BLaER1 (cell line): Measurements from ENCODE around the gene PGAM2.
"Not testable (repeated sequence)": the region's sequence is repeated elsewhere in the genome, so short reads cannot be mapped to it uniquely, and the experiment has no call there.

Experiments used
- H3K27ac ChIP-seq: shearing (Covaris generic); formaldehyde crosslinking; 2 replicates; pipeline ENCODE4 v1.8.1; 2022
- H3K27me3 ChIP-seq: shearing (Covaris generic); formaldehyde crosslinking; 2 replicates; pipeline ENCODE4 v1.8.1; 2022
- H3K36me3 ChIP-seq: shearing (Covaris generic); formaldehyde crosslinking; 2 replicates; pipeline ENCODE4 v1.8.1; 2022
- H3K4me1 ChIP-seq: shearing (Covaris generic); formaldehyde crosslinking; 2 replicates; pipeline ENCODE4 v1.8.1; 2022
- H3K4me2 ChIP-seq: shearing (Covaris generic); formaldehyde crosslinking; 2 replicates; pipeline ENCODE4 v1.8.1; 2022
- H3K4me3 ChIP-seq: shearing (Covaris generic); formaldehyde crosslinking; 2 replicates; pipeline ENCODE4 v1.8.1; 2022
- H3K9ac ChIP-seq: shearing (Covaris generic); formaldehyde crosslinking; 2 replicates; pipeline ENCODE4 v1.8.1; 2022
- H3K9me3 ChIP-seq: shearing (Covaris generic); formaldehyde crosslinking; 2 replicates; pipeline ENCODE4 v1.8.1; 2022
- H4K20me1 ChIP-seq: shearing (Covaris generic); formaldehyde crosslinking; 2 replicates; pipeline ENCODE4 v1.8.1; 2022
- Cebpa-rat ChIP-seq: shearing (Covaris generic); IDR thresholded peaks from 2 replicates; pipeline ENCODE4 v1.8.1; 2022

The PGAM2 gene

DNA sequence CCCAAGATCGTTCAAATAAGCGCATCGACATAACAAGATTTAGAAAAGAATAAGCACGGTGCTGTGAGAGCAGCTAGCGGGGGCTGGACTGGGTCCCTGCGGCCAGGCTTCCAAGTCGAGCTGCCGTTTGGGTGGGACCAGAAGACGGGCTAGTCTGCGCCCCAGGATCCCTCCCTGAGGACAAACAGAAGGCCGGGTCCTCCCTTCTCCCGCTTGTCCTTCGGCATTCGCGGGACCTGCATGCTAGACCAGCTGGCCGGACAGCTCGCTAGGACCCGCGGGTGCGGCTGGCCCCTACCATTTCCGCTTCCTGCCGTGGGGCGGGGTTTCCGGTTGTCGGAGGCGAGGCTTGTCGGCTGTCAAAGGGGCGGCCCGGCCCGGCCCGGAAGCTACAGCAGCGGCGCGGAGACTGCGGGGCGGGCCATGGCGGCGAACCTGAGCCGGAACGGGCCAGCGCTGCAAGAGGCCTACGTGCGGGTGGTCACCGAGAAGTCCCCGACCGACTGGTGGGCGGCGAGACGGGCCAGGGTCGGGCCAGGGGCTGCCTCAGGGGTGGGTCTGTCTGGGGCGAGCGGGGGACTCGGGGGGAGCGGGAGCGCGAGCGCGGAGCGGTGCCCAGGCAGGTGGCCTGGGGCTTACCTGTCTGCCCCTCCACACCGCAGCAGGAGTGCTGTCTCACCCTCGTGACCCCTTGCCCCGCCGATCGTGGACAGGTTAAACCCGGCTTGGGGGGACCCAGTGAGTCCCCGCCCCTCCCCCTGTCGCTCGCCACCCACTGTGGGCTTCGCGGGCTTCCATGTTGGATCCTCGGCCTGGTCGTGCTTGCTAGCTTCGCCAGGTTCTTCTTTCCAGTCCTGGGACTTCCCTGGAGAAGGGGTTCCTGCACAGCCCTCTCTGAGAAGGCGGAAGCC, 20.8 kb downstream of the PGAM2 start, which contains the start of gene DBNL:
Gene DBNL (plus strand): TSS at position 388 of the 911 bp plus-strand sequence. CDS start 36 bp downstream, at position 424.
- Histone ChIP-seq H3K27ac (peak within 1 kb of the TSS; percentile 89), H3K27me3 (no peaks in the 10 kb centered on the region), H3K4me1 (peaks cover 49% of the 10 kb centered on the region), H3K4me2 (peak within 1 kb of the TSS; percentile 97), H3K36me3 (peaks cover 24% of the 10 kb centered on the region), H3K9me3 (no peaks in the 10 kb centered on the region), H3K4me3 (peak within 1 kb of the TSS; percentile 97), H3K9ac (peak within 1 kb of the TSS; percentile 90), H4K20me1 (peaks cover 42% of the 10 kb centered on the region)
- no peak for TF ChIP-seq Cebpa-rat

DNA sequence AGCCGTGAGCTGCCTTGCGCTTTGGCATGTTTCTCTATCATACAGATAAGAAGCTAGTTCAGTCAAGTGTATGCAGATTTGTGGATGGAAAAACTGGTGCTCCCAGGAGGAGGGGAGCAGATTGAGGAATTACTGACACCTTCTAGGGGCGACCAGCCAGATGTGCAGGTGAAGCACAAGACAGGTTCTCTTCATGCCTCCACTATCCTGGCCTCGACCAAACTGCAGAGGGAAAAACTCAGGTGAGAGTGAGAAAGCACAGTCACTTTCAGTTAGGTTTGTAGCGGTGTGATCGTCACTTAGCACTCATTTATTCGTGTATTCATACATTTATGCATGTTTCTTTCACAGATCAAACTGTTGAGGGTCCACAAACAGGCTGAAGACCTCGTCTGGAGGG, 21.5 kb downstream of the PGAM2 start:
- Histone ChIP-seq H3K27ac (peak overlapping the region; percentile 89), H3K27me3 (no peaks in the 10 kb centered on the region), H3K9ac (peak overlapping the region; percentile 90), H3K9me3 (no peaks in the 10 kb centered on the region), H3K4me3 (peak overlapping the region; percentile 97), H3K4me1 (peaks cover 45% of the 10 kb centered on the region), H3K4me2 (peak overlapping the region; percentile 97), H3K36me3 (peaks cover 18% of the 10 kb centered on the region), H4K20me1 (peaks cover 35% of the 10 kb centered on the region)
- no peak for TF ChIP-seq Cebpa-rat

DNA sequence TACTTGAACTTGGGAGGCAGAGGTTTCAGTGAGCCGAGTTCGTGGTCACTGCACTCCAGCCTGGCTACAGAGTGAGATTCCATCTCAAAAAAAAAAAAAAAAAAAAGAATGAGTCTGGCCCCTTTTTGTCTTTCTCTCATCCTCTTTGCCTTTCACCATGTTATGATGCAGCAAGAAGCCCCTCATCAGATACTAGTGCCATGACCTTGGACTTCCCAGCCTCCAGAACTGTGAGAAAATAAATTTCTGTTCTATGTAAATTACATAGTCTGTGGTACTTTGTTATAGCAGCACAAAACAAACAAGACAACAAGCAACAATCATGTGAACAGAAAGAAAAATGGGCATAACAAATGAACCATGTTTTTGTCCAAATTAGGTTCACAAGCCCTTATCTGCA, 23.1 kb downstream of the PGAM2 start:
- H3K9ac ChIP-seq: no peak overlapping the region
- H3K4me2 ChIP-seq: no peak overlapping the region
- no peaks in the 10 kb centered on the region for H3K9me3 ChIP-seq
- no peak for TF ChIP-seq Cebpa-rat
- no peak overlapping the region for H3K4me3 ChIP-seq
- peaks cover 18% of the 10 kb centered on the region for H4K20me1 ChIP-seq
- H3K27ac ChIP-seq: no peak overlapping the region
- H3K4me1 ChIP-seq: peaks cover 29% of the 10 kb centered on the region
- 0 out of 2 replicates have a peak, but pooled peaks cover under 1% of the 10 kb centered on the region for H3K36me3 ChIP-seq
- H3K27me3 ChIP-seq: no peaks in the 10 kb centered on the region

DNA sequence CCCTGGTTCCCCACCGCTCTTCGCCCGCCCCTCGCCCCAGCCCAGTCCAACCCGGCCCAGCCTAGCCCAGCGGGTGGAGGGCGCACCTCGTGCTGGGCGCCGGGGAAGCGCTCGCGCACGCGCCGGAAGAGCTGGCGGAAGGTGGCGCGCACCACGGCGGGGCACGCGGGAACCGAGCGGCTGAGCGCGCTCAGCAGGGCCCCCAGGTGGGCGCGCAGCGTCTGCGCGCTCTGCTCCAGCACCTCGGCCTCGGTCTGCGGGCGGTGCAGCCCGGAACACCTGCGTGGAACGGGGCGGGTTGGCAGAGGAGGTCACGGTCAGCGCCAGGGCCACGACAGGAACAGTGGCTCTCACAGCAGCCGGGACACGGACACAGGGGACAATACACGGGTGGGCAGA, 24.9 kb downstream of the PGAM2 start:
- Histone ChIP-seq H3K4me3 (peak overlapping the region; percentile 59), H3K4me2 (peak overlapping the region; percentile 77), H3K9ac (peak overlapping the region; percentile 63; the same call in 1 of the 2 replicates), H3K4me1 (peaks cover 12% of the 10 kb centered on the region), H3K27ac (peak overlapping the region; percentile 69)
- H3K9me3 ChIP-seq, H3K36me3 ChIP-seq, H3K27me3 ChIP-seq, H4K20me1 ChIP-seq: not testable (repeated sequence)

DNA sequence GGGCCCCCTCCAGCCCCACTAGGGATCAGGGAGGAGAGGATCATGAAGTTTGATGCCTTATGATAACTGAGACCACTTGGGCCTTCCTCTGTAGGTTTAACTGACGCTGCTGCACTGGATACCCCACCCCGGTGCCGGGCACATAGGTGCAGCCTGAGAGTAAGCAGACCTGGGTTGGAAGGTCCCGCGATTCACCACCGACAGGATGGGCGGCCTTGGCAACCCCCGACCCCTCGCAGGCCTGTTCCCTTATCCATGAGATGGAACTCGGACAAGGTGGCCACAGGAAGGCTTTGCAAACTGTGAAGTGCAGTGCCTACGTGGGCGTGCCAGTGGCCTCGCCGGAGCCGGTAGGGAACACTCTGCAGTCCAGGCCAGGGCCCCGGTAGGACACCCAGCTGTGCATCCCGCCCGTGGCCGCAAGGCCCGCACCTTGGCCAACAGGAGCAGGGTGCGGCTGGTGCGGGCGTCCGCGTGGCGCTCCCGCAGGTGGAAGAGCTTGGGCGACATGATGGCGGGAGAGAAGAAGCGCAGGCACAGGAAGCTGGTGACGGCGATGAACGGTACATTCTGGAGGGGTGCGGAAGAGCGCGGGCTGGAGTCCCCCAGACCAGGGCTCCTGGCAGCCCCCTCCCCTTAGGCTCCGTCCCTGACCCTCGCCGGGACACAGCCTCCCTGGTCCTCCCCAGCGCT, 25.4 kb downstream of the PGAM2 start:
- not testable (repeated sequence) for H3K9ac ChIP-seq
- Histone ChIP-seq H3K27ac (peak overlapping the region; percentile 69), H3K4me2 (peak overlapping the region; percentile 77)

DNA sequence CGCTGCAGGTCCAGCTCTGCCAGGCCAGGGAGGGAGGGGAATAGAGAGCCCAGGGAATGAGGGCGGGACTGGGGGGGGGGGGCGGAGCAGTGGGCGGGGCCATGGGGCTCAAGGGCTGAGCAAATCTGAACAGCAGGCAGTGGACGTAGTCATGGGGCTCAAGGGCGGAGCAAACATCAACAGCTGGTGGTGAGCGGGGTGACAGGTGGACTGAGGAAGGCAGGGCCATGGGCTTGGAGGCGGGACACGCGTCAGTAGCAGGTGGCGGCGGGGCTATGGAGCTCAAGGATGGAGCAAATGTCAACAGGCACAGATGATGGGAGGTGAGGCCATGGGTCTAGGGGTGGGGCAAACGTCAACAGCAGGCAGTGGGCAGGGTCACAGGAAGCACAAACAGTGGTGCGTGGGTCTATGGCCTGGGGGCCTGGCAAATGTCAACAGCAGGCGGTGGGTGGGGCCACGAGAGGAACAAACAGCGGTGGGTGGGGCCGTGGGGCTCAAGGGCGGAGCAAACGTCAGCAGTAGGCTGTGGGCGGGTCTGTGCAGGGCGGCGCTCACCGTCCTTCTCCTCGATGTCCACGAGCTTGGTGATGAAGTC, 26.3 kb downstream of the PGAM2 start:
- peak overlapping the region; percentile 32; the same call in 1 of the 2 replicates for H3K4me2 ChIP-seq
- not testable (repeated sequence) for H3K27me3 ChIP-seq, H3K9ac ChIP-seq, H3K4me1 ChIP-seq, H4K20me1 ChIP-seq, H3K4me3 ChIP-seq, H3K9me3 ChIP-seq, H3K36me3 ChIP-seq, H3K27ac ChIP-seq

More for the DNA sequence above, 25.4 kb downstream of the PGAM2 start:
- H3K4me1 ChIP-seq, H3K27me3 ChIP-seq, H3K36me3 ChIP-seq, H3K9me3 ChIP-seq, H4K20me1 ChIP-seq: not testable (repeated sequence)
- peak overlapping the region; percentile 59 for H3K4me3 ChIP-seq

DNA sequence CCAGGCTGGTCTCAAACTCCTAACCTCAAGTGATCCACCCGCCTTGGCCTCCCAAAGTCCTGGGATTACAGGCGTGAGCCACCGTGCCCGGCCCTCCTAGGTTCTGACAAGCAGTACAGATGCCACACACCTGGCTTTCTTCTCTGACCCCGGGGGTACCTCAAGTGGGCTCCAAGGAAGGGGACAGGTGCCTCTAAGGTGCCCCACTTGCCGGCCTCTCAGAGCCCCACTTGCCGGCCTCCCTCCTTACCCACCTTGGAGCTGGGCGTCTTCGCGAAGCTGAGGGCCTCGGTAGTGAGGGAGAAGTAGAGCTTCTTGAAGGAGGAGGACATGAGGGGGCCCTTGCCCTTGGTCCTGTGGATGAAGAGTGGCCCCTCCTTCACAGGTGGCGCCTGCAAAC, 26.8 kb downstream of the PGAM2 start:
- not testable (repeated sequence) for H4K20me1 ChIP-seq, H3K27me3 ChIP-seq

DNA sequence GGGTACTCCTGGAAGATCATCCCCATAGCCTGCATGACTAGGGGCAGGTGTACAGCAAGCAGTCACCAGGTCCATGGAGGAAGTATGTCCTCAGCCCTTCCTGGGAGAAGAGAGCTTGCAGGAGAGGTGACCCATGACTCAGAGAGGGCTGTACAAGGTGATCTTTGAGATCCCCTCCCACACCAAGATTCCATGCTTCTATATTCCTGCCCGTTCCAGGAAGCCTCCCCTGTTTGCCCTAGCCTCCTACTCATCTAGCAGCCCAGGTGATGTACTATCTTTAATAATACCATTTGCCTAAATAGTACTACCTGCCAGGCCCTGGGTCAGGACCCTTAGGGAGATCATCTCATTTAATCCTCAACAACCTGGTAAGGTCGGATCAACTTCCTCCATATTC, 27.4 kb downstream of the PGAM2 start:
- not testable (repeated sequence) for H3K9me3 ChIP-seq, H3K4me2 ChIP-seq, H3K9ac ChIP-seq, H4K20me1 ChIP-seq, H3K4me1 ChIP-seq, H3K4me3 ChIP-seq, H3K27me3 ChIP-seq, H3K27ac ChIP-seq, H3K36me3 ChIP-seq

More for the DNA sequence above, 26.8 kb downstream of the PGAM2 start:
- H3K9ac ChIP-seq, H3K4me3 ChIP-seq, H3K4me1 ChIP-seq, H3K27ac ChIP-seq, H3K9me3 ChIP-seq, H3K4me2 ChIP-seq, H3K36me3 ChIP-seq: not testable (repeated sequence)

DNA sequence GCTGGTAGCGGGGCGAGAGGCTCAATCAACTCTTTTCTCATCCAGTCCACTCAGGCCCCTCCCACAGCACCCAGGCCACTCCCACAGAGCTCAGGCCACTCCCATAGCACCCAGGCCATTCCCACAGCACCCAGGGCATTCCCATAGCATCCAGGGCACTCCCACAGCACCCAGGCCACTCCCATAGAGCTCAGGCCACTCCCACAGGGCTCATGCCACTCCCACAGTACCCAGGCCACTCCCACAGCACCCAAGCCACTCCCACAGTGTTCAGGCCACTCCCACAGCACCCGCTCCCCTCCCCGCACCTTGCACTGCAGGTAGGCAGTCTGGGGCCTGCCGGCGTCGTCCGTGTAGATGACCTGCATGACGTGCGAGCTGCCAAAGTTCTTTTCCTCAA, 29.0 kb downstream of the PGAM2 start:
- H4K20me1 ChIP-seq, H3K36me3 ChIP-seq, H3K4me3 ChIP-seq, H3K9ac ChIP-seq, H3K27ac ChIP-seq, H3K4me1 ChIP-seq, H3K4me2 ChIP-seq, H3K27me3 ChIP-seq, H3K9me3 ChIP-seq: not testable (repeated sequence)

DNA sequence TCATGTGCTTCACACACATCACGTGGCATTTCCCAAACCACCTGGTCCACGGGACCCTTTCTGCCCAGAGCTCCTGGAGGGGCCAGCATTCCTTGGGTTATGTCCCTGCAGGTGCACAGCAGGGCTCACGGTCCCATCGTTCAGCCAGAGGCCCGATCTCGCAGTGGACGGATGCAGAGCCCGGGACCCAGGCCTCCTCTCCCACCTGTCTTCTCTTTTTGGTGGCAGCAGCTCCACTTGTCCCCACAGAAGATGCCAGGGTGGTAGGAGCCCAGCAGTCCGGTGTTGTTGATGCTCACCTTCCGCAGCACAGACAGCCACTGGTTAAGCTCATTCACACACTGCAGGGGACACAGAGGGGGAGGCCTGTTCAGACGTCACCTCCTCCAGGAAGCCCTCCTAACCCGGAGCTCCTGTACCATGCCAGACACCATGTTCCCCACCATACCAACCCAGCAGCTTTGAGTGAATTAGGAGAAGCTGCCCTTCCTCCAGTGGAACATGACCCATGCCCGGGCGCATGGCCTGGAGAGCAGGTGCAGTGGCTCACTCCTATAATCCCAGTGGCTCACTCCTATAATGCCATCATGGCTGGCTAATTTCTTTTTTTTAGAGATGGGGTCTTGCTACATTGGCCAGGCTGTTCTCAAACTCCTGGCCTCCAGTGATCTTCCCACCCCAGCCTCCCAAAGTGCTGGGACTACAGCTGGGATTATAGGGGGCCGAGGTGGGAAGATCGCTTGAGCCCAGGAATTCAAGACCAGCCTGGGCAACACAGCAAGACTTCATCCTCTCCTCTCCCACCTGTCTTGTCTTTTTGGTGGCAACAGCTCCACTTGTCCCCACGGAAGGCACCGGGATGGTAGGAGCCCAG, 31.2 kb downstream of the PGAM2 start:
- H3K4me2 ChIP-seq, H3K4me3 ChIP-seq, H3K27me3 ChIP-seq, H4K20me1 ChIP-seq, H3K27ac ChIP-seq, H3K4me1 ChIP-seq, H3K9ac ChIP-seq, H3K36me3 ChIP-seq, H3K9me3 ChIP-seq: not testable (repeated sequence)

DNA sequence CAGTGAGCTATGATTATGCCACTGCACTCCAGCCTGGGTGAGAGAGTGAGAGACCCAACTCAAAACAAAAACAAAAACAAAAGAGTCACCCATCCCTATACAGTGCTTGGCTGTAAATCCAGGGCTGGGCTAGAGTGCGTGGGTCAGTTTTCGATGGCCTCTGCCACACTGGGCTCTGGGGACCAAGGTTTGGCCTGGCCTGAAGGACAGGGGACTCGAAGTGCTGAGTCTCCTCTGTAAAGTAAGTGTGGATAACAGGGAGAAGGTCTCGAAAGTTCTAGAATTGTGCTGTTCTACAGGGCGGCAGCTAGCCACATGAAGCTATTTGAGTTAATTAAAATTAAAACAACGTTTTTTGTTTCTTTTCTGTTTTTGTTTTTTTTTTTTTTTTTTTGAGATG, 33.3 kb downstream of the PGAM2 start:
- not testable (repeated sequence) for H3K4me3 ChIP-seq, H3K9me3 ChIP-seq, H3K27ac ChIP-seq, H3K36me3 ChIP-seq, H3K4me1 ChIP-seq, H3K9ac ChIP-seq, H3K4me2 ChIP-seq, H3K27me3 ChIP-seq, H4K20me1 ChIP-seq

DNA sequence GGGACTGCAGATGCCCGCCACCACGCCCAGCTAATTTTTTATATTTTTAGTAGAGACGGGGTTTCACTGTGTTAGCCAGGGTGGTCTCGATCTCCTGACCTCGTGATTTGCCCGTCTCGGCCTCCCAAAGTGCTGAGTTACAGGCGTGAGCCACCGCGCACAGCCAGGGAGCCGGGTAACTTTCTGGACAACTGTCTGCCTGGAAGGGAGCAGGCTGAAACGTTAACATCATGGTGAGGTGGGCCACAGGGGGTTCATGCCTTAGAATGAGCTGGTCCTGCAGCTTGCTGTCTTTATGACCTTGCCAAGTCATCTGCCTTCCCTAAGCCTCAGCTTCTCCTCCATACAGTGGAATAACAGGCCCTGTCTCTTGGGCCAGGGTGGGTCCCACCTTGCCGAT, 34.0 kb downstream of the PGAM2 start:
- not testable (repeated sequence) for H3K27ac ChIP-seq, H3K9ac ChIP-seq, H3K36me3 ChIP-seq, H3K27me3 ChIP-seq, H3K4me1 ChIP-seq, H4K20me1 ChIP-seq, H3K4me3 ChIP-seq, H3K9me3 ChIP-seq, H3K4me2 ChIP-seq

DNA sequence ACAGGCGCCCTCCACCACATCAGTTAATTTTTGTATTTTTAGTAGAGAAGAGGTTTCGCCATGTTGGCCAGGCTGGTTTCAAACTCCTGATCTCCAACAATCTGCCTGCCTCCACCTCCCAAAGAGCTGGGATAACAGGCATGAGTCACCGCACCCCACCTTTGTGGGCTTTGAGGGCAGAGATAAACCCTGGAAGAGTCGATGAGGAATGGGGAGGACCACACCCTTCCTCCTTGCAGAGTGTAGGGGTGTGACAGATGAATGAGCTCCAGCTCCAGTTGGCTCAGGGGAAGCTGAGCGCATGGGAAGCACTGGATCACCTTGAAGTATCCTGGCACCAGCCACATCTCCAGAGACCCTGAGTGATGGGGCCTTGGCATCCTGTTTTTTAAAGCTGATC, 35.3 kb downstream of the PGAM2 start:
- H3K9ac ChIP-seq, H3K27ac ChIP-seq, H3K9me3 ChIP-seq, H4K20me1 ChIP-seq, H3K4me2 ChIP-seq, H3K36me3 ChIP-seq, H3K27me3 ChIP-seq, H3K4me1 ChIP-seq, H3K4me3 ChIP-seq: not testable (repeated sequence)
